Stimulated activated CD4-positive, alpha-beta T cell treated with anti-CD3 and anti-CD28 coated beads, Interleukin-4, amount 100 ng/mL, for 24 hours (primary cell): Measurements from ENCODE around the gene ADGRE1.

Source experiments
- DNase-seq: peaks from one replicate; pipeline ENCODE4 v3.0.0-alpha.2; 2020

The ADGRE1 gene

GRCh38 chr19:6956573-6956972, 69.2 kb downstream of the ADGRE1 start:
- DNase-seq = no peak

- no peak for DNase-seq
Measured at GRCh38 chr19:6958791-6959190, 71.4 kb downstream of the ADGRE1 start.

- DNase-seq = no peak
Measured at GRCh38 chr19:6963244-6963852, 76.0 kb downstream of the ADGRE1 start.

- DNase-seq = peak; percentile 59
Measured at GRCh38 chr19:6963937-6964336, 76.6 kb downstream of the ADGRE1 start.

- DNase-seq = no peak
Measured at GRCh38 chr19:6967967-6968366, 80.6 kb downstream of the ADGRE1 start.

- no peak for DNase-seq
Measured at GRCh38 chr19:6969490-6969889, 82.1 kb downstream of the ADGRE1 start.

GRCh38 chr19:6970021-6970420, 82.6 kb downstream of the ADGRE1 start:
- DNase-seq = no peak

- peak; percentile 9 for DNase-seq
Measured at GRCh38 chr19:6970443-6970842, 83.1 kb downstream of the ADGRE1 start.

- DNase-seq = no peak
Measured at GRCh38 chr19:6971366-6971765, 84.0 kb downstream of the ADGRE1 start.

GRCh38 chr19:6976197-6976596, 88.8 kb downstream of the ADGRE1 start:
- DNase-seq = no peak

- DNase-seq = no peak
Measured at GRCh38 chr19:6979399-6979798, 92.0 kb downstream of the ADGRE1 start.

- no peak for DNase-seq
Measured at GRCh38 chr19:6983448-6983847, 96.1 kb downstream of the ADGRE1 start.

- no peak for DNase-seq
Measured at GRCh38 chr19:6987850-6988249, 100.5 kb downstream of the ADGRE1 start.

- no peak for DNase-seq
Measured at GRCh38 chr19:6988257-6988656, 100.9 kb downstream of the ADGRE1 start.
